ENCODE measurements around the gene LMBR1. TPM values are rescaled to one million over a fixed set of nuclear protein-coding genes. Genes with fewer than 3 reads are reported as not detected.

Gene LMBR1
- total and polyA plus RNA-seq, 2 donors (not counting 1 experiment from before 2014, with no cell fraction given): 30.8 to 41.6 TPM

DNA sequence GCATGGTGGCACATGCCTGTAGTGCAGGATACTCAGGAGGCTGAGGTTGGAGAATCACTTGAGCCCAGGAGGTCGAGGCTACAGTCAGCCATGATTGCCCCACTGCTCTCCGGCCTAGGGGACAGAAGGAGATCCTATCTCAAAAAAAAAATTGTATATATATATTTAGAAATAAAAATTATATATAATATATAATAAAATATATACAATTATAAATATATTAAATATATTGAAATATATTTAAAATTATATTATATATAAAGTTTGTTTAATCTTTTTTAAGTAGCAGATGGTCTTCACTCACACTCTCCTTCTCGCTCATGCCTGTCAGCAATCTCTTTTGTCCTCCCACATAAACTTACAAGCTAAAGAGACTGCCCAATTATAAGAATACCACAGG, 58.5 kb downstream of the LMBR1 start:
- TF ChIP-seq, protein P1, sequence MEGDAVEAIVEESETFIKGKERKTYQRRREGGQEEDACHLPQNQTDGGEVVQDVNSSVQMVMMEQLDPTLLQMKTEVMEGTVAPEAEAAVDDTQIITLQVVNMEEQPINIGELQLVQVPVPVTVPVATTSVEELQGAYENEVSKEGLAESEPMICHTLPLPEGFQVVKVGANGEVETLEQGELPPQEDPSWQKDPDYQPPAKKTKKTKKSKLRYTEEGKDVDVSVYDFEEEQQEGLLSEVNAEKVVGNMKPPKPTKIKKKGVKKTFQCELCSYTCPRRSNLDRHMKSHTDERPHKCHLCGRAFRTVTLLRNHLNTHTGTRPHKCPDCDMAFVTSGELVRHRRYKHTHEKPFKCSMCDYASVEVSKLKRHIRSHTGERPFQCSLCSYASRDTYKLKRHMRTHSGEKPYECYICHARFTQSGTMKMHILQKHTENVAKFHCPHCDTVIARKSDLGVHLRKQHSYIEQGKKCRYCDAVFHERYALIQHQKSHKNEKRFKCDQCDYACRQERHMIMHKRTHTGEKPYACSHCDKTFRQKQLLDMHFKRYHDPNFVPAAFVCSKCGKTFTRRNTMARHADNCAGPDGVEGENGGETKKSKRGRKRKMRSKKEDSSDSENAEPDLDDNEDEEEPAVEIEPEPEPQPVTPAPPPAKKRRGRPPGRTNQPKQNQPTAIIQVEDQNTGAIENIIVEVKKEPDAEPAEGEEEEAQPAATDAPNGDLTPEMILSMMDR (conservative IDR thresholded peaks at IDR 0.05 in 1 of 2, IDR thresholded peaks at IDR 0.05 in 1 of 2; ENCODE audit: low read depth in 1 of 2, low read length in 2 of 2): no peak
- no peak for TF ChIP-seq EZH2 (IDR thresholded peaks at IDR 0.05; ENCODE audit: low read length, missing control alignments)
- Histone ChIP-seq H3K4me3 (replicated peaks in 1 of 4; ENCODE audit: control extremely low read depth in 1 of 4, insufficient read depth in 1 of 4, low read depth in 3 of 4, low read length in 4 of 4) (no peak overlapping the region), H4K20me1 (ENCODE audit: control insufficient read depth, extremely low read depth, insufficient read depth, low read length) (no peaks in the 10 kb centered on the region), H3K79me2 (ENCODE audit: control insufficient read depth, insufficient read depth, low read length) (no peaks in the 10 kb centered on the region), H3K36me3 (ENCODE audit: control insufficient read depth, insufficient read depth, low read length) (no peaks in the 10 kb centered on the region), H3K4me2 (ENCODE audit: extremely low read depth, insufficient read depth, low read length) (no peak overlapping the region), H3K27ac (ENCODE audit: insufficient read depth, low read length) (no peak overlapping the region), H3K9ac (ENCODE audit: insufficient read depth, low read length) (no peak overlapping the region), H3K9me3 (ENCODE audit: control insufficient read depth, insufficient read depth, low read depth, low read length) (no peaks in the 10 kb centered on the region), H3K4me1 (ENCODE audit: control insufficient read depth, extremely low read depth, insufficient read depth, low read length) (no peaks in the 10 kb centered on the region), H2AFZ (ENCODE audit: low read length) (no peak overlapping the region), H3K27me3 (ENCODE audit: control insufficient read depth, insufficient read depth, low read length) (no peaks in the 10 kb centered on the region)
- no peak for DNase-seq (ENCODE audit: low read depth in 2 of 2)

DNA sequence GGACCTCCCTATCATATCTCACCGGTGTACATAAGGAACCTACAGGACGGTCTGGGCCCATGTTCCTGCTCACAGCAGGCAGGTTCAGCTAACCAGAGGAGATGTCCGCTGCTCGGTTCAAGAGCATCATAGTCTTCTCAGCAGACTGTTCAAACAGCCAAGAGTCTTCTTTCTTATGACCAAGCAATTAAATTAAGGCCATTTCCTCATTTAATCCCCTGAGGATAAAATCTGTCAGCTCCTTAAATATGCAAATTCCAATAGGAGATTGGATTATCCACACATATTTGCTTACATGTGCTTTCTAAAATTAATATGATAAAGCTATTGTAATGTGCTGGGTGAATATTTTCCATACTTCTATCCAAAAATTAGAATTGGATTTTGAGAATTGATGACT, 59.7 kb downstream of the LMBR1 start:
- no peaks in the 10 kb centered on the region for H3K9me3 ChIP-seq (ENCODE audit: control insufficient read depth, insufficient read depth, low read depth, low read length)
- H3K27me3 ChIP-seq (ENCODE audit: control insufficient read depth, insufficient read depth, low read length): no peaks in the 10 kb centered on the region

DNA sequence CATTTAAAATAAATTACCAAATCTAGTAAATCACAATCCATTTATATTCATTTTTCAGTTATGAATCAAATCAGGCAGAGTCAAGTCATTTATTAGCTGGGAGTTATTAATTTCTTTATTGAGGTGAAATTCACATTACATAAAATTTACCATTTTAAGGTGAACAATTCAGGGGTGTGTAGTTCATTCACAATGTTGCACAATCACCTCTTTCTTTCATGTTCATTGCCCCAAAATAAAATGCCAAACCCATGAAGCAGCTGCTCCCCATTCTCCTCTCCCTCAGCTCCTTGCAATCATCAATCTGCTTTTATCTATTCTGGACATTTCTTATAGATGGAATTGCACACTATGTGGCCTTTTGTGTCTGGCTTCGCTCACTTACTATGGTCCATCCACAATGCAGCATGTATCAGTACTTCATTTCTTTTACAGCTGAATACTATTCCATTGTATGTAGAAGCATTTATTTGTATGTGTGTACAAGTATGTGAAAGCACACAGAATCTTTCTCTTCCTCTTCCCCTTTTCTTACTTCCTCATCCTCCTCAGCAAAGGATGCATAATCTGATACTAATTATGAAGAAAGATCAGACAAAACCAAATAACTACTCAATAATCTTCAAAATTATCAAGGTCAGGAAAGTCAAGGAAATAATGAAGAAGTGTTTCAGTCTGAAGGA, 60.6 kb downstream of the LMBR1 start:
- Histone ChIP-seq H3K27ac (ENCODE audit: insufficient read depth, low read length) (no peak overlapping the region), H3K4me3 (replicated peaks in 1 of 4; ENCODE audit: control extremely low read depth in 1 of 4, insufficient read depth in 1 of 4, low read depth in 3 of 4, low read length in 4 of 4) (no peak overlapping the region), H2AFZ (ENCODE audit: low read length) (no peak overlapping the region), H3K4me2 (ENCODE audit: extremely low read depth, insufficient read depth, low read length) (no peak overlapping the region), H4K20me1 (ENCODE audit: control insufficient read depth, extremely low read depth, insufficient read depth, low read length) (no peaks in the 10 kb centered on the region), H3K9me3 (ENCODE audit: control insufficient read depth, insufficient read depth, low read depth, low read length) (no peaks in the 10 kb centered on the region), H3K36me3 (ENCODE audit: control insufficient read depth, insufficient read depth, low read length) (no peaks in the 10 kb centered on the region), H3K79me2 (ENCODE audit: control insufficient read depth, insufficient read depth, low read length) (no peaks in the 10 kb centered on the region), H3K4me1 (ENCODE audit: control insufficient read depth, extremely low read depth, insufficient read depth, low read length) (no peaks in the 10 kb centered on the region), H3K9ac (ENCODE audit: insufficient read depth, low read length) (no peak overlapping the region), H3K27me3 (ENCODE audit: control insufficient read depth, insufficient read depth, low read length) (no peaks in the 10 kb centered on the region)
- no peak for TF ChIP-seq EZH2 (IDR thresholded peaks at IDR 0.05; ENCODE audit: low read length, missing control alignments)
- TF ChIP-seq, protein P1 (conservative IDR thresholded peaks at IDR 0.05 in 1 of 2, IDR thresholded peaks at IDR 0.05 in 1 of 2; ENCODE audit: low read depth in 1 of 2, low read length in 2 of 2): no peak
- DNase-seq (ENCODE audit: low read depth in 2 of 2): no peak

More for the DNA sequence above, 59.7 kb downstream of the LMBR1 start:
- Histone ChIP-seq H3K36me3 (ENCODE audit: control insufficient read depth, insufficient read depth, low read length) (no peaks in the 10 kb centered on the region), H2AFZ (ENCODE audit: low read length) (no peak overlapping the region), H4K20me1 (ENCODE audit: control insufficient read depth, extremely low read depth, insufficient read depth, low read length) (no peaks in the 10 kb centered on the region), H3K9ac (ENCODE audit: insufficient read depth, low read length) (no peak overlapping the region), H3K4me3 (replicated peaks in 1 of 4; ENCODE audit: control extremely low read depth in 1 of 4, insufficient read depth in 1 of 4, low read depth in 3 of 4, low read length in 4 of 4) (no peak overlapping the region), H3K27ac (ENCODE audit: insufficient read depth, low read length) (no peak overlapping the region), H3K79me2 (ENCODE audit: control insufficient read depth, insufficient read depth, low read length) (no peaks in the 10 kb centered on the region), H3K4me2 (ENCODE audit: extremely low read depth, insufficient read depth, low read length) (no peak overlapping the region), H3K4me1 (ENCODE audit: control insufficient read depth, extremely low read depth, insufficient read depth, low read length) (no peaks in the 10 kb centered on the region)
- TF ChIP-seq, protein P1 (conservative IDR thresholded peaks at IDR 0.05 in 1 of 2, IDR thresholded peaks at IDR 0.05 in 1 of 2; ENCODE audit: low read depth in 1 of 2, low read length in 2 of 2): no peak
- TF ChIP-seq EZH2 (IDR thresholded peaks at IDR 0.05; ENCODE audit: low read length, missing control alignments): no peak
- DNase-seq (ENCODE audit: low read depth in 2 of 2): no peak

Measured in fibroblast of lung (primary cell).